Measurements from ENCODE around the gene WWC1. TPM values are rescaled to one million over a fixed set of nuclear protein-coding genes. Genes with fewer than 3 reads are reported as not detected.

The WWC1 gene
- total and polyA plus RNA-seq, 12 donors: 0.79 to 7.8 (median 1.2) TPM

- intact Hi-C loops (cut with DNase I): no loop called here
- Histone ChIP-seq H3K4me1 (no peaks in the 10 kb centered on the region), H3K27ac (no peak overlapping the region), H3K36me3 (no peaks in the 10 kb centered on the region), H3K9me3 (peaks cover 0 to 1% (median 0%) of the 10 kb centered on the region in 11 donors), H3K4me3 (no peak overlapping the region), H3K27me3 (no peaks in the 10 kb centered on the region)
- no peak for TF ChIP-seq CTCF (IDR thresholded peaks at IDR 0.05)
- ATAC-seq (no peak), DNase-seq (no peak)
- 92 to 94% methylated on average over 2 of the region's 2 CpGs for WGBS, 2 donors
These were observed 171.6 kb downstream of the WWC1 start for GRCh38 chr5:168463081-168463480.

- no peak for TF ChIP-seq CTCF (IDR thresholded peaks at IDR 0.05)
- ATAC-seq: no peak
These were observed 172.8 kb downstream of the WWC1 start for GRCh38 chr5:168464214-168464613.

GRCh38 chr5:168464641-168465040, 173.2 kb downstream of the WWC1 start:
- no peak for TF ChIP-seq CTCF (IDR thresholded peaks at IDR 0.05)
- Histone ChIP-seq H3K27me3 (no peaks in the 10 kb centered on the region), H3K27ac (no peak overlapping the region), H3K4me3 (no peak overlapping the region), H3K4me1 (no peaks in the 10 kb centered on the region), H3K36me3 (no peaks in the 10 kb centered on the region), H3K9me3 (no peaks in the 10 kb centered on the region)
- intact Hi-C loops (cut with DNase I): no loop called here
- ATAC-seq (no peak), DNase-seq (no peak)
- 92 to 93% methylated on average over 20 of the region's 20 CpGs for WGBS, 2 donors

More at GRCh38 chr5:168464214-168464613, 172.8 kb downstream of the WWC1 start:
- intact Hi-C loops (cut with DNase I): no loop called here
- H3K27ac ChIP-seq: no peak overlapping the region
- no peaks in the 10 kb centered on the region for H3K36me3 ChIP-seq
- DNase-seq: no peak
- no peaks in the 10 kb centered on the region for H3K27me3 ChIP-seq
- no peaks in the 10 kb centered on the region for H3K9me3 ChIP-seq
- H3K4me1 ChIP-seq: no peaks in the 10 kb centered on the region
- H3K4me3 ChIP-seq: no peak overlapping the region
- WGBS, 2 donors: 46 to 54% methylated on average over 5 of the region's 5 CpGs

DNA sequence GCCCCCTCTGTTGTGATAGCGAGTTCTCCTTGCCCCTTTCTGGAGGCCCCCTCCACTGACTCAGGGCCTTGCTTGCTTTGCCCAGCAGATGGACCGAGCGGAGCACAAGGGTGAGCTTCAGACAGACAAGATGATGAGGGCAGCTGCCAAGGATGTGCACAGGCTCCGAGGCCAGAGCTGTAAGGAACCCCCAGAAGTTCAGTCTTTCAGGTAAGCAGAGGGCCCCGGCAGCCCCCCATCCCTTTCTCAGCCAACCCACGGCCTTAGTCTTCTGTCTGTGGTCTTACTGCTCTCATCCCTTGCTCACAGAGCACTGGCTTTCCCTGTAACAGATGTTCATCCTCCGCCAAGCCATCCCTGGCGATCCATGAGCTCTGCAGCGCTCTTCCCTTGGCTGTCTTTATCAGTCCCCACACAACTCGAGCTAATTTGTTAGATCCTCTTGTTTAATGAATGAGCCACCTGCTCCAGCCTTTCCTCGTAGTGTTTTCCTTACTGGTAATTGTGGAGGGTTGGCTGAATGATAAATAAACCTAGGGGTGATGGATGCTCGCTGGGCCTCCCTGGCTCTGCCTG, 176.4 kb downstream of the WWC1 start:
- DNase-seq (no peak), ATAC-seq (no peak)
- Histone ChIP-seq H3K4me3 (no peak overlapping the region), H3K36me3 (no peaks in the 10 kb centered on the region), H3K27ac (no peak overlapping the region), H3K9me3 (no peaks in the 10 kb centered on the region), H3K4me1 (peaks cover 0 to 4% (median 0%) of the 10 kb centered on the region in 9 donors), H3K27me3 (no peaks in the 10 kb centered on the region)
- TF ChIP-seq CTCF (IDR thresholded peaks at IDR 0.05): no peak
- intact Hi-C loops (cut with DNase I): no loop called here
- 82 to 85% methylated on average over 12 of the region's 12 CpGs for WGBS, 2 donors

Measured in heart right ventricle (tissue), 16 donors.